Activated CD8-positive, alpha-beta memory T cell treated with anti-CD3 and anti-CD28 coated beads, Interleukin-2, amount 50 U/mL, for 24 hours (primary cell): ENCODE results near the gene CD36.

Experiments
- DNase-seq: peaks from one replicate; pipeline ENCODE4 v3.0.0-alpha.2; 2020; ENCODE audit errors: extremely low read depth

CD36 gene

DNA sequence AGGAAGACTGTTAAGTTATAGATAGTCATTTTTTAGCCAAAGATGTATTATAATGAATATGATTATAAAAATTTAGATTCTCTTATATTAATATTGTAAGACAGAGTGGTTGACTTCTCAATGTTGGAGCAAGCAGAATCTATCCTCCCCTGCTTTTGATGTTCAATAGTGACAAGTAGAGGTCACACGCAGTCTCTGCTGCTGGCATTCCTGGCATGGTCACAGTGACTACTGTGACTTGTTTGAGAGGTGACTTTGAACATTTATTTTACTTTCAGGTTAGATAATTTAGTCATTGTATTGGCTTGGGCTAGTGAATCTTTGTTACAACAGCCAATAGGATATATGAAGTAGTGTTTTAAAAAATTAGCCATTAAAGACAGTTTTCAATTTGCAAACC, 13.7 kb upstream of the CD36 start:
- no peak for DNase-seq

DNA sequence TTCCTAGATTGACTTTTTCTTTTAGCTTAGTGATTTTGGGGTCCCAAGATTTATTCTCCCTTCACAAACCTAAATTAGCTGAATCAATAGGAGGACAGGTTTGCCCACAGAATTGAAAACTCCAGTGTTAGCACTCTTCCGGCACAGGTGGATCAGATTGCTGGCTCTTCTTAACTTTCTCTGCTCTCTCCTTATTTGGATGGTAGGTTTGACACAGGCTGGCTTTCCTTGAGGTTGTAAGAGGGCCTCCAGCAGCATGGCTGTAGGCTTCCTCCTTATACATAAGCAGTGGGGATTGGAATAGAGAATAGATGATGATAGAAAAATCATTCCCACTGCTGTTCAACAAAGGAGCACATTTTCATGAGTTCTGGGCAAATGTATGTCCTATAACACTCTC, 9.4 kb upstream of the CD36 start:
- no peak for DNase-seq

DNA sequence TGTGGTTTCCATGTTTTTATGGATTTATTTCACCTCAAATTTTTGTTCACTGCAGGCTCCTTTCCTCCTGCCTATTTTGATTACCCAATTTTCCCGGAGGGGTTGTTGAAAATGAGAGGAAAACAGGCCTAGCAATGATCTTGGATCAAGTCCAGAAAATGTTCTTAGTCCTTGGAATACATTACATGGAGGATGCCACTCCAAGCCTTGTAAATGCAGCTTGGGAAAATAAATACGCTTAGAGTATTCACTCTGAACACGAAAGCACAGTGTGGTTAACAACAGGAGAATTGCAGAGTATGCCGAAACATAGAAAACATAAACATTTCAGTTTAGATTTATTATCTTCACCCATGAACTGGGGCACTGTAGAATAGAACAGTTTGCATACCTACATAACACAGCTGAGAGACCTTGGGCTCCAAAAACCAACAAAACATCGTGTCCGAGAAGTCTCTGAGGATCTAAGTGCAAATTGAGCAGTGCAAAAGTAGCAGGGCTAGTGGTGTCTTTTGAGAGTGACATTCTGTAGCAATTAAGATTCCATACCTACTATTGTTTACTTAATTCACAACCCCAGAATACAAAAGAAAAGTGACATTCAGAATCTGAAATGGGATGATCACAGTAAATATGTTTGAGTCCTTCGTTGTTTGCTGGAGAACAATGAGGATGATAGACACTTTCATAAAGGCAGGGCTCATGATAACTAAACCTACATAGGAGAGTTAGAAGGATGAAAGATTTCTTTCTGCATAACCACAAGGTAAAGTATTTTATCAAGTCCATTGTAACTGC, 7.6 kb upstream of the CD36 start:
- DNase-seq, result no peak

DNA sequence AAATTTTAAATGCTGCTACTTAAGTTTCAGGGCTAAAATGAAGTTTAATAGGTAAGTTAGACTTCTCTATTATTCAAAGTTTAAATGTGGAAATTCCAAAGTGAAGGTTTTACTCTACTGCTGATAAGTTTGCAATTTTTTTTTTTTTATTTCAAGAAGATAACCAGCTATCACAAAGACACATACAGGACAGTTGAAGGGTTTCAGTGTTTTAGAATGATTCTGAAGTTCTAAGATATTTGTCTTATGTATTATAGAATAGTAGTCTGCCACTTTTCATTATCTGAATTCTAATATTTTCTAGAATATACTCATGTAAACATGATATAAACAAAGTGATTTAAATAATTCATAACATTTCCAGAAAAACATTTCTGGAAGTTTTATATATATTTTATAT, 7.0 kb upstream of the CD36 start:
- DNase-seq, result no peak

DNA sequence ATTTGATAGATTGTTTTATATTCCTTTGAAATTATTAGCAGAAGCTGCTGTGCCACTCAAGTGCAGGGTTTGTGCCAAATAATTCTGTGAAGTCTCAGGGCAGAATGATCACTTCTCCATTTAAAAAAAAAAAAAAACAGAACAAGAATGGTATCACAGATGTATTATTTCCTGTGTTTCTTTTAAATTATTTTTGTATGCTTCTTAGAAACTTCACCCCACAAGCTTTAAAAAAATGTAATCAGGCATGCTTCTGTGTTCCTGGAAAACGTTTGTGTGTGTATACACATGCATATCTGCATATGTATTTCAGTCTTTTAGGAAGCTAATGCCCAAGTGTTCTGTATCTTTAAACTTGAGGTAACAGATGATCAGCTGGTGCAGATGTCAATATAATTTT, 6.3 kb upstream of the CD36 start:
- DNase-seq, result no peak

DNA sequence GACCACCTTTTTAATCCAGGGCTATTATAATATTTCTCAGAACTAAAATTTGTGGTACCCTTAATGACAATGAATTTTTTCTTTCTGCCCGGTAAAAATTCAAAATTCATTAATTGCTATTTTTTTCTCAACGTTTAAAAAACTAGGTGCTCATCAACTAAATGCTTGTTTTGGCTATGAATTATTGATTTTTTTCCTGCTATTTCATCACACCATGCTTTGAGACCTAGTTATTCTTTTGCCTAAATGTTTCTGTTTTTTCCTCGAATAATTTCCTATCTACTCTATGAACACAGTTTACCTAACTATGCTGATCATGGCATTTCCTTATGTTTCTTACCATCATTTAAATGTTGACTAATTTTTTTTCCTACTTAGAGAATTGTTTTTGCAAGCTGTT, 5.6 kb upstream of the CD36 start:
- DNase-seq, result no peak

DNA sequence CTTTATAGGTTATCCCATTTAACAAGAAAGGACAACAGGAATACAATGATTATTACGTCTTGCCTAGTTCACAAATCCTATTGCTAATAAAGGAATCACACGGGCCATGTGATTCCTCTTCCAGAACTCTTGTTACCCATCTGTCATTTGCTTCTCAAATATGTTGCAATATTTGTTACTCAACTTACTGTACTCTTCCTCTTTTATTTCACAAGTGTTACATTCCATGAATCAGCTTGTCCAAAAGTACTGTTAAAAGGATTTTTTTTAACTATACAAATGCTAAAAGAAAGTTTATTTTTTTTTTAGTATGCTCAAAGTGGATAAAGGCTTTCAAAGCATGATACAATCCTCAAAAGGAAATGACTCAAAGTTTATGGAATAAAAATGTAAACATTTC, 3.9 kb upstream of the CD36 start:
- no peak for DNase-seq

DNA sequence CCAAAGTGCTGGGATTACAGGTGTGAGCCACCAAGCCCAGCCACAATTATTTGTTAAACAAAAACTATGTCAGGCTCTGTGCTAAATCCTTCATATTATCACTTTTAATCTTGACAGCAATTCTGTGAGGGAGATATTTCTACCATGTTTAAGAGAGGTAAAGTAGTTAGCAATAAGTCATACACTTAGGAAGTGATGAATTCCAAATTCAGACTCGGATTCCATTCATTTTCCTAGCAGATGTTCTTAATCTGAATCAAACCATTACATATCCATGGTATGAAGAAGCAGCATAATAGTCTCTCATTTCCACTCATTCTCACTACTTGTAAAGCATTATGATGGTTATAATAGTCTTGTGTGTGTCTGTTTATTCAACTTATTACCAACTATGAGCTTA, 2.9 kb upstream of the CD36 start:
- DNase-seq, result no peak

DNA sequence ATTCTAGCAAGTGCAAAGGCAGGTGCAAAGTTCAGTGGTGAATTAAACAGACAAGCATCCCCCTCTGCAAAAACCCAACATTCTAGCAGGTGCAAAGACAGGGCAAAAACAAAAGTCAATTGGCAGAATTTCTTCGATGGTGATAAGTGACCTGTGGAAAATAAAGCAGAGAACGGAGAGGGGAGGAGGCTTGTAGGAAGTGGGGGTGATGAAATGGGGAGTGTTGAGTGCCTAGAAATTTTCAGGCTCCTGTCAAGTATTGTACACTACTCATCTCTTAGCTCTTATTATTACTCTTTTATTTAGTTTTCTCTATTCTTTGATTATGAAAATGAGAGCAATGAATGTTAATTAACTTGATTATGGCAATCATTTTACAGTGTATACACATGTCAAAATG, 2.4 kb upstream of the CD36 start:
- DNase-seq, result no peak

DNA sequence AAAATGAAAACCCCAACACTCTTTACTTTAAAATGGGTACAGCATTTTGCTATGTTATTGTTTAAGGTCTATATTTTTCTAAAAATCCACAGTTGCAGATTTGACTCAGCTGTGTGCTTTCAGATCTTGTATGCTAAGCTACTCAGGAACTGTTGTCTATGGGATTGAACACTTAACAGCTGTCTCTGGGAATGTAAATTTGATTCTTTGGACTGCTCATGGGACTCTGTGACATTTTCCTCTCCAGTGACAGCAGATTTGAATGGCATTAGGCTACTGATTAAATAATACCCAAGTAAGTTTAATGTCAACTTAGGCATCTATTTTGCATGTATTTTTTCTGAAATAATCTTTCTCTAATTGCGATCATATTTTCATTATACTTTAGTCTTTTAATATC, 1.7 kb upstream of the CD36 start:
- DNase-seq, result no peak

DNA sequence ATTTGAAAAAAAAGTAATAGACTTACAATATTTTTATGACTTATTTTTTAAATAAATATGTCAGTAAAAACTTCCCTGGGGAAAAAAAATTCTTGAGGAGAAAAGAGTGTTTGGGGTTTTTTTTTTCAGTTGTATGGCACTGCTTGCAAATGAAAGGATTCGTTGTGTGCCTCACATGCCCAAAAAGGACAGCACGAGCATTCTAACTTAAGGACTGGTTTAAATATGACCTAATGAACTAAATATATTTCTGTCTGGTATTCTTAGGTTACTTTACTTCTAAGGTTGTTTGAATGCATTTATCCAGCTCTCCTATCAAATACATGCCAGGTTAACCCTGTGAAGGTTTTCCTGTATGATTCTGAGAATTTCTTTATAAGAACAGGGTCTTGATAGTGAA, 988 bp upstream of the CD36 start:
- DNase-seq, result no peak

DNA sequence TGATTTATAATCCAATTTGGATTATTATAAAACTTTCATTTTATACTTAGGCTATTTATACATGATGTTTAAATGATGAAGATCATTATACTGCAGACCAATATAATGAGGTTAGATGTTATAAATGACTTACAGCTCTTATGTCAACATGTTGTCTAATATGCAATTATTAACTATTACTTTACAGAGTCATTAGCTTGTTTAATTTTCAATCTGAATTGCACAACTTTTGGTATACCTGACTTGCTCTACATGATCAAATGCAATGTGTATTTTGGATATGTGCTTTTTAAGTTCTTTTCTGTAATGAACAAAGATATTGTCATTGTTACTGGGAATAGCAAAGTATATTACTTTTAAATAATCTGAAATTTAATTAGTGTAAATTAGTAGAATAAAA, 569 bp downstream of the CD36 start:
- DNase-seq, result no peak

DNA sequence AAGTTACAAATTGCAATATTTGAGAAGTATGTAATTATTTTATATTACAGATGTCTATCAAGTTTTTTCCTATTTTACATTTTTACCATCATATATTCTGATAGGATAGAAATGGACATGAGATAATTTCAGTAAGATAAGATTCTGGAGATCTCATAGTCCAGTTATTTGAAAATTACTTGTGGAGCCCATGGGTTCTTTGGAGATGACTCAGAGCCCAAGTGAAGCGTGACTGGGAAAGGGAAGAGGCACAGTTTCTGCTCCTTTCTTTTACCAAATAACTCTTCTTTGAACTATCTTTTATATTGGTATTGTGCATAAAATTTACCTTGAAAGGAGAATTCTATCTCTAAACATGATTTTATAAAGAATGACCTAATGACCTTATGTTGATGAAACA, 2.4 kb downstream of the CD36 start:
- DNase-seq, result no peak

DNA sequence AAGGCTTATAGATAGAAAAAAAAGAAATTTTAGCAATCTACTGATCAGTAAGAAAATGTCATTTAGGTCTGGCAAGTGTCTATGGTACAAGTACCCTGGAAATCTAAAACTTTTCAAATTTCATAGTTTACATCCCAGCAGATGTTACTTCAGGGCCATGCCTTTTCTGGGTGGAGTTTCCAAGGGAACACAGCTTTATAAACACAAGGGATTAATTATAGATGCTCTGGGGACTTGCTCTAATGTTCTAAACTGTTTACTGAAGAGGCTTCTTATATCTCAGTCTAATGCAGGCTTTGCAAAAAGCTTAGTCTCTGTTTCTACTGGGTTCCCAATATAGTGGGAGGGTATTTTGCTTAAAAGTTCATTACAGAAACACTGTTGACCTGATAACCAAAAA, 3.1 kb downstream of the CD36 start:
- no peak for DNase-seq

DNA sequence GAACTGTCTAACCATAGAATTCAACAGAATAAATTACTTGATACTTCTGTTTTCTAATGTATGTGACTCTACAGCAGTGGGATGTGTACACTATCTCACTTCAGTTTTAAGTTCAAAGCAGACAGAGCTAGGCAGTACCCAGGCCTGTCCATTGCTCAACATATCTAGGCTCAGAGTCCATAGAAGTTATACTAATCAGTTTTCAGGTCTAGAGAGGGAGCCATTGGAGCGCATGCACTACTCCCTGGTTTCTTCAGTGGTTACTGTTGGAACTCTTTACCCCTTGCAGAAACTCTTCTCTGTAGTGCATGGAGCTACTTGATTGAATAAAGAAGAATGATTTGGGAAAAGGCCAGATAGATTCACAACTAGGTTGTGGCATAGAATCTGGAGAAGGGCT, 4.4 kb downstream of the CD36 start:
- no peak for DNase-seq

DNA sequence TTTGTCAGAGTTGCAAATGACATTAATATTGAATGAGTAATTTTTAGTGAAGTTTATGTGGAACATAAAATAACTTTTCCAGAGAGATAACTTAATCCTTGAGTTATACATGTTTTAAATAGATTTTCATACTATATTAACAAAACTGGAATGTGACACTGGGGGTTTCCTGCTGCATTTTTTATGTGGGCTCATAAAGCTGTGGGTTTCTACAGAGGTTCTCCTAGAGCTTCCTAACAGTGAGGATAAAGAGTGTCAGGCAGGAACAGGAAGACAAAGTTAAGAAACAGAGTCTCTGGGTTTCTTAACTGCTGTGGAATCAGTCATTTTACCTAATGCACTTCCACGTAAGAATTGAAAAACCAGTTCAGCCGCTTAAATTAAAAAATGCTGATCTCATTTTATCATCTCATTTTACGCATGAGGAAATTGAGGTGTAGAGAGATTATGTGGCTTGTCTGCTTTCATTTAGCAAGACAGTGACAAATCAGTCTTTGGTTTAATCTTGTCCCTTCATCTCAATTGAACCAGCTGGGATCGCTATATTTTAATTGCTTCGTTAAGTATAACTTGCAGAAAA, 5.0 kb downstream of the CD36 start:
- DNase-seq, result no peak

DNA sequence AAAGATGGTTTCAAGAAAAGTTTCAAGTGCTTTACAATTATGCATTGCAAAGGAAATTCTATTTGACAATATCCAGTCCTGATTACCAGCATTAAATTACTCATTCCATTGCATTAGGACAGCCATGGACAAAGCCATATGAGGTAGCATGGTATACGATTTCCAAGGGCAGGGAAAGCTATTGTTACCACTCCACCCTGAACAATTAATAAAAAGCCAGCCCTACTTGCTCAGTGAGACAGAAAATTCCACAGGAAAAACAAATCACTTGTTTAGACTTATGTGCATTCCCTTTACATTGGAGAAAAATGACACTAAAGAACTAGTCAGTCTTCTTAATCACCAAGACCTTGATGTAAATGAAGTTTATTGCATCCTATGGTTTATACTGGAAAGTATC, 5.6 kb downstream of the CD36 start:
- no peak for DNase-seq

DNA sequence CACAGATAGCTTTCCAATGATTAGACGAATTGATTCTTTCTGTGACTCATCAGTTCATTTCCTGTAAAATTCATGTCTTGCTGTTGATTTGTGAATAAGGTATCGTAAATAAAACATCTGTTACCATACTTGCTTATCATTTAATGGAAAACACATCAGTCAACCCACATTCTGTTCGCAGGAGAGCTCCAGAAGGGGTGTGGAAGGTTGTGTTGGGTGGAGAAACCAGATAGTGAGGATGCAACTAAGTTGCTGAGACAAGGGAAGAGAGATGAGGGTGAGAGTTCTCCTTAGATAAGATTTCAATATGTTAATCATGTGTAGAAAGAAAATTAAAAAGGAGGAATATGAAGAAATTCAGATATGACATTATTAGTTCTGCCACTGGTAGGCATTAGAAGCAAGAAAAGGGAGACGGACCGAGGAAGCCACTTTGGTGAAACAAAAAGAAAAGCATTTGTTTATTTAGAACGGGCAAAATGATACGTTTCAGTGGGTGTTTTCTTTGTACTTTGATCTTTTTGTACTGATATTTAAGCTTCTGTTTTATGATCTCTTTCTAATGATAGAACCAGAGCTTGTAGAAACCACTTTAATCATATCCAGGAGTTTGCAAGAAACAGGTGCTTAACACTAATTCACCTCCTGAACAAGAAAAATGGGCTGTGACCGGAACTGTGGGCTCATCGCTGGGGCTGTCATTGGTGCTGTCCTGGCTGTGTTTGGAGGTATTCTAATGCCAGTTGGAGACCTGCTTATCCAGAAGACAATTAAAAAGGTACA, 7.8 kb downstream of the CD36 start:
- DNase-seq, result no peak

DNA sequence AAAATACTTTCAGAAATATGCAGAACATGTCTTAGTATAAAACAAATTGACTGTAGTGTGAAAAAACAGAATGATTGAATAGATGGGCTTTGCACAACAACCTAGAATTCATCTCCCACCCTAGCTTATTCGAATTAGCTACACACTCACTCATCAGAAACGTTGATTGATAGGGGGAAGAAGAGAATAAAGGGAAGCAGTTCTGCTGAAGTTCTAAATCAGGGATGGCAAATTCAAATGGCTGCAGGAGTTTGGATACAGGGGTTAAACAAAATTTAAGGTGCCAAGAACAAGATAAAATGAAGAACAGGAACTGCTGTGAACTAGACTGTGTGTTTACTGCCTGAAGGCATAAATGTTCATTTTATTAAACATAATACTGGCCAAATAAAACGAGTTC, 9.0 kb downstream of the CD36 start:
- no peak for DNase-seq

DNA sequence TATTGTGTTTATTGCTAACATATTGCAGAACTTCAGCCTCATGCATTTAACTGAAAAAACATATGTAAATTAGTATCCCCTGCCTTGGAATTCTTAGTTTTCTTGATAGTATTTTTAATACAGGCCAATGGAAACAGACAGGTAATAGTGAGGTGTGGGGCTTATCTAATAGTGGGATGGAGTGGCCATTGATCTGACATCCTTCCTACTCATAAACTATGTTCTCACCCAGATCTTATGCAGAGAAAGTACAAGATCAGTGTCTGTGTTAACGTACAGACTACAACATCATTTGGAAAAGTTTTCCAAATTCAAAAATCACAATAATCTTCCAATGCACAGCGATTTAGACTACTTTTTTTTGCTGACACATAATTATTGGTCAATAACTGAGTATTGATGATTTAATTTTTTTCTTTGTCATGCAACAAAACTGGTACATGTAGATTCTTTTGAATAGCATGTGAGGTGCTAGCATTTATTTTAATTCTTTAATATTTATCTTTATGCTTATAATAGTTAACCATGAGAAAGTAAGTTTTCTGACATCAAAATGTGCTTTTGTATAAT, 9.7 kb downstream of the CD36 start:
- no peak for DNase-seq

DNA sequence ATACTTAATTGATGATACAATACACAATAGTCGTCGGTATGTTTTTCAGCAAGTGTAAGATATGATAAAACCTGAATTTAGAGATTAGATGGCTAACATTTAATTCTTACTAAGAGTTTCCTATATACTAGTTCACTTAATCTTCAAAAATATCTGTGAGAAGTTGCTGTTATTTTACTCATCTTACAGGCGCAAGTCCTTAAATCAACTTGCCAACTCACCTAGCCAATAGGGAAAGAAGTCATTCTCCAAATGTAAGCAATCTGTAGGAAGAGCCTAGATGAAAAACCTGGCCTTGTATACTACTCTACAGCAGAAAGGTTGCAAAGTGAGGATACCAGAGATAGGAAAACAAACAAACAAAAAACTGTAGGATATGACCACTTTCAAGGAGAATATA, 10.6 kb downstream of the CD36 start:
- no peak for DNase-seq

DNA sequence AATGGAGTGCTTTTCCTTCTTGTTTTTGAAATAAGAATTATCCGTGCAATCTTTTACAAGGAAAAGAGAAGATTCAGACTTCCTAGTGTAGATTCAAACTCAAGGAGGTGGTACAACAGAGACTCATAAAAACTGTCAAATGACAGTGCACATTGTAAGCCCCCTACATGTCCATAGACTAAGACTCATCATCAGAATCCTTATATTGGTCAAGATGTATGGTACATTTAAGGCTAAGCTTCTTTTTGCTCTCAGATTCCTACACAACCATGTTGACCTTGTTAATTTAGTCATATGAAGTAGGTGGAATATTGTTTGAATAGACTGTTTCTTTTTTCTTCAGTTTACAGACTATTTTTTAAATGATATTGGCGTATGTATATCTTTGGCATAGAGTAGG, 11.6 kb downstream of the CD36 start:
- no peak for DNase-seq

DNA sequence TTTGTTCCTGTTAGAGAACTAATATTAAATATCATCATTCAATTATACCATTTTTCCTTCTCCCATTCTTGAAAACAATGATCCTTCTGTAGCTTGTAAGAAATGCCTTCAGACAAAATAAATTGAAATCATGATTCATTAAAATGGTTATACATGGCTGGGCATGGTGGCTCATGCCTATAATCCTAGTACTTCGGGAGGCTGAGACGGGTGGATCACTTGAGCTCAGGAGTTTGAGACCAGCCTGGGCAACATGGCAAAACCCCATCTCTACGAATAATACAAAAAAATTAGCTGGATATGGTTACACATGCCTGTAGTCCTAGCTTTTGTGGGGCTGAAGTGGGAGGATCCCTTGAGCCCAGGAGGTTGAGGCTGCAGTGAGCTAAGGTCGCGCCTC, 13.0 kb downstream of the CD36 start:
- no peak for DNase-seq
